Stimulated activated CD4-positive, alpha-beta T cell treated with anti-CD3 and anti-CD28 coated beads, TNF-alpha, amount 100 ng/mL, for 1 hour (primary cell): ENCODE measurements around the gene ABHD8.
A peak's percentile ranks its signal among the peaks of the same experiment; 100 is the strongest.

Source experiments
- DNase-seq, 3 donors: peaks; one replicate each; pipeline ENCODE4 v3.0.0-alpha.2; 2020; ENCODE audit warnings: low read depth in 3 of 3, low spot score in 1 of 3

ABHD8 gene

DNA sequence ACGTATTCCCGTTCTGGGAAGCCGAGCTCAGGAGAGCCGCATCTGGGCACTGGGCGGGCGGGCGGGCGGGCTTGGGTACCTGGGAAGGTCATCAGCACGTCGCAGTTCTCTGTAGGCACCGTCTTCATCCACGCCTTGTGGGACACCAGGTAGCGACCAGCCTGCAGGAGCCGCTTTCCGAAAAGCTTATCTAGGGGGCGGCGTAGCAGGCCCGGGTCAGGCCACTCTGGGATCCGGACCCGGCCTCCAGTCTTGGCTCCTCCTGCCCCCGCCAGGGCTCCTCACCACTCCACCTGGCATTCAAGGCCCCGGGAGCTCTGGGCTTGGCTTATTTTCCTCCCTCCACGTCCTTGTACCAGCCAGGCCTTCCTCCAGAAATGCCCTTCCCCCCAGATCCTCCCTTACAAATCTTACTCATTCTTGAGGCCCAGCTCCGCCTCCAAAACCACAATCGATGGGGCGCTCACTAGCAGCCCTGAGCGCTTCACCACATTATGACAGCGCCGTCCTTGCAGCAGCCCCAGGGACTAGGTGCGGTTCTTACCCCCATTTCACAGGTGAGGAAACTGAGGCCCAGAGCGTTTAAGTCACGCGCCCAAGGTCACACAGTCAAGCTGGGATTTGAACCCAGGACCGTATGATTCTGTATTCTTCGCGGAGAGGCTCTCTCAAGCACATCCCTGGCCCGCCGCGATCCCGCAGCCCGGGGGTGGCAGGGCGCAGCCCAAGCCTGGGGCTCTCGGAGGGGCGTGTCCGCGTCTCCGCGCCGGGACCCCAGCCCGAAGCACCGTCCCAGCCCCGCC, 30.6 kb upstream of the ABHD8 start:
- peak; percentile 43 to 55 (median 54) for DNase-seq

DNA sequence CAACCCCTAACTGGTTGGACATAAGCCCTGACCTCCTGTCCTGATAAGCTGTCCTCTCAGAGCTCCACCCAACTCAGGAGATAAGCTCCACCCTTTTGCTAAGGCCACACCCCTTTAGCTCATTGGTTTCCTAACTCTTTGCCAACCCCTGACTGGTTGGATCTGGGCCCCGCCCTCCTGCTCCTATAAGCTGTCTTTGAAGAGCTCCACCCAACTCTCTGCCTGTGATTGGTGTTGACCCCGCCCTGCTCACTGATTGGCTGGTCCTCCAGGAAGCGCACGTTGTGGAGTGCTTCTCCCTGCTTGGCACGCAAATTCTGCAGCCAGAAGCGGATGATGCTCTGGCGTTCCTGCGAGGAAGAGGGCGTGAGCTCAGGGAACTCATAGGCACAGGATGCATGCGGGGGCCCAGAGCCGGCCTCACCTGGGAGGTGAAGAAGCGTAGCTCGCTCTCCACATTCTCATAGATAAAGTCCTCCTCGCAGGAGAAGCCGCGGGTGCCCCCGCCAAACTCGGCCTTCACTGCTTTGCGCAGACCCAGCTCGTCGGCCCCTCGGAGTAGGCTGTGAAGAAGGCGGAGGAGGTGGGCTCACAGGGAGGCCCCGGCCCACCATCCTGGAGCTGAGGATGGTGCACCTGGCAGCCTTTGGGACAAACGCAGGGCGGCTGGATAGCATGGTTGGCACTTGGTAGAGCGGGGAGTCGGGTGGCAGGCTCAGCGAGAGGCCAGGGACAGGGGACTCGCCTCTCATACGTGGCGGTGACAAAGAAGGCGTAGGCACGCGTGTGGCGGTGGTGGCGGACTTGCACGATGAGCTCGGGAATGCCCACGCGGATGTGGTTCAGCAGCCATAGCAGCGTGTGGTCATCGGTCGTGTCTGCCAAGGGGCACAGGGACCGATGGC, 29.7 kb upstream of the ABHD8 start:
- no peak for DNase-seq

DNA sequence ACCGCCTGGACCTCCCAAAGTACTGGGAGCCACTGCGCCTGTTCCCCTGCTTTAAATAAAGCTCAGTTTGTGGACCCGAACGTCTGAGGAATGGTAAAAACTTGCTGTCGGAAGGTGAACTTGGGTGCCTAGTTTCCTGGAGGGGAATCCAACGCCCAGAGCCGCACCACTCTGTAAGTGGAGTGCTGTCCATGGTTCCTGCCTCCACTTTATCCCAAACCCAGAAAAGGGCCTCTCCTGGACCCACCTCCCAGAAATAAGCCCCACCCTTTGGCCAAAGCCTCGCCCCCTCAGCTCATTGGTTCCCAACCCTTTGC, 29.1 kb upstream of the ABHD8 start:
- DNase-seq = no peak

DNA sequence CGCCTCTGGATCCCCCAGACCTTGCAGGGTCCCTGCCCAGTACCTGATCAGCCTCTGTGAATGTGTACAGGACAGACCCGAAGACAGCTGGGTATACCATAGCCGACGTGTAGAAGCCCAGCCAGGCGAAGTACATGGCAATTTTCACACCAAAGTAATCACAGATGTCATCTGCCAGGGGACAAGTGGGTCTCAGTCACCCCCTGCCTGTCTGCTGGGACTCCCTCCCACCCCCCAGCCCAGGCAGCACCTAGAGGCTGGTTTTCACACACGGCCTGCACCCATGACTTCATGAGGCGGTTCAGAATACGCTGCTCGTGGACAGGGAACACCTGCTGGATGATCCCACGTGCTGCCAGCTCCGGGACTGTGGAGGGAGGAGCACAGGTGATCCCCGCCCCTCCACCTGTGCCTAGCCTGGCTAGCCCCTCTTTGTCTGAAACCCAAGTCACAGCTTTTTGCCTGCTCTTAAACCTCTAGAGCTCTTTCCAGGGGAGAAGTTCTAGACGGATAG, 27.9 kb upstream of the ABHD8 start:
- no peak for DNase-seq

DNA sequence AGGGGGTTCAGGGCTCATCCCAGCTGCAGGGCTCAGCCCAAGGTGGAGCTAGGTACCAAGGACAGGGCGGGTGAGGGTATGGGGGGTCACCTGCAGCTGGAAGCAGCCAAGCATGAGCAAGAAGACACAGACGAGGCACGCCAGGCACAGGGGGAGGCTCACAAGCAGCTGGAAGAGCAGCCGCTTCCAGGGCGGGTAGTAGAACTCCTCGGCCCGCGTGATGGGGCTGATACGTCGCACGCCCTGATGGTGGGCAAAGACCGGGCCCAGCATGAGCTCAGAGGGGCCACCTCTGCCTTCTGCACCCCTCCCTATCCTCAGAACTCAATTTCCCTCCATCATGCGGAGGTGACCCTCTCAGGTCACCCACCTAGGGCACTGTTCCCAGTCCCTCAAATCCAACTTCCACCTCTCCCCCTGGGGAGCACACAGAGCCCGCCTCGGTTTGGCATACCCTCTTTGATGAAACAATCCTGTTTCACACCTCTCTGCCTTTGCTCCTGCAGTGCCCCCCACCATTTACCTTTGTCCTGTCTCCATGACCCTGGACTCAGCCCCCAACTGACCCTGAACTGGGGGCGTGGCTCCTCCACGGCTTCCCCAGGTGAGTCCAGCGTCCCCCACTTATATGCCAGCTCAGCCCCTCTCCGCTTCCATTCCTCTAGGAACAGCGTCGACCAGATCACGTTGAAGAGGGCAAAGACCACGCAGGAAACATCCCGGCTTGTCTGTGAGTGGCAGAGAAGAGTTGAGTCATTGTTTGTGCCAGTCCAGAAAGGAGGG, 27.2 kb upstream of the ABHD8 start:
- DNase-seq = no peak

DNA sequence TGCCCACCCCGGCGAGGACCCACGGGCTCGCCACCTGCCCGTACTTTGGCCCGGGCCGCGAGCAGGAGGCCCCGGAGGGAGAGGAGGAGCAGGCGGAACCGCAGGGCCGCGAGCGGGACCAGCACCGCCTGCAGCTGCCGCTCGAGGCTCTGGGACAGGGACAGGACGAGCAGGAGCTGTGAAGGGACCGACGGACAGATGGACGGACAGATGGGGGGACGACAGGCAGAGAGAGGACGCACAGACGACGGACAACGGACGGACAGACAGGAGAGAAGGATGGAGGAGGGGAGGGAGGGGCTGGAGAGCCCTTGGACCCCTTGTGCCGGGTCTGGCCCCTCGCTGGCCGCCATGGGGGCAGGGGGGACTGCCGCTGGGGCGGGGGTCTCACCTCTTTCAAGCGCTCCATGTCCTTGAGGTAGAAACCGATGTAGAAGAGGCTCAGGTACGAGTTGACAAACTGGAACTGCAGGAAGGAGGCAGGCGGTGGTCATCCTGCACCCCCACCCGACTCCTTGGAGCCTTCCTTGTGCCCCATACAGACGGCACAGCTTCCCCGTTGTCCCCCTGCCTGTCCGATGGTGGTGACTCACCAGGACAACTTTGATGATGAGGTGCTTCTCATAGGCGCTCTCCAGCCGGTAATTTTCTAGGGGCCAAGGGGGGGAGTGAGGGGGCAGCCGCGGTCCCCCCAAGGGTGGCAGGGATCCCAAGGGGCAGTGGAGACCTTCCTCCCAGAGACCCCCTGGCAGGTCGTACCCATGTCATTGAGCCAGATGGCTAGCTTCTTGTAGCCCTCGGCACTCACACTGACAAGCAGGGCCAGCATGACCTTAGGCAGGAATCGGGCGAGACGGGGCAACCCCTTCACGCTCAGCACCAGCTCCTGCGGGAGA, 26.4 kb upstream of the ABHD8 start:
- no peak for DNase-seq

DNA sequence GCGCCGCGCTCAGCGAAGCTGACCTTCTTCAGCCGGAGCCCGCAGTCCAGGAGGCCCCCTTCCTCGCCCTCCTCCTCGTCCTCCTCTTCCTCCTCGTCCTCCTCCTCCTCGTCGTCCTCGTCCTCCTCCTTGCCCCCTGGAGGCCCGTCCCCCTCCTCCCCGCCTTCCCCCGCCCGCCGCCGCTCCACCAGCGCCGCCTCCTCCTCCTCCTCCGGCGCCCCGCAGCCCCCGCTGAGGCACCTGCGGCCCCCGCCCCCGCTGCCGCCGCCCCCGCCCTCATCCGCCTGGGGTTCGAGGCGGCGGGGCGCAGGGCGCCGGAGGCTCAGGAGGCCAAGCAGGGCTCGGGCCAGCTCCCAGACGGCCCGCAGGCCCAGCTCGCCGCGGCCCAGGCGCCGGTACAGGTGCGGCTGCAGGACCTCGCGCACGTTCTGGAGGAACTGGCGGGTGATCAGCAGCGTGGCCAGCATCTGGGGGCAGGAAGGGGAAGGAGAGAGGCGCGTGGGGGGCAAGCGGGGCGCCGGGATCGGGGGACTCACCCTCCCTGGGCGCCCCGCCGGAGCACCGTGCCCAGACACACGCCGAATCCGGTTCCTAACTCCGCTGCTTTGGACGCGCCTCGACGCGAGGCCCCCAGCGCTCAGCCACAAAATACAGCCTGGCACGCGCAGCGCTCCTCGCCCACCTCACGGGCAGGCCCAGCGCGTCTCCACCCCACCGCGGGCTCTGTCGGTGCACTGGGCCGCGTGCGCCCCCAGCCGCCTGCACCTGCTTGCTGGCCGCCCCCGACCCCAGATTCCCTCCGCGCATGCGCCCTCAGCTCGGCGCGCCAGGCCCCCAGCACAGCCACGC, 25.5 kb upstream of the ABHD8 start:
- DNase-seq = no peak

DNA sequence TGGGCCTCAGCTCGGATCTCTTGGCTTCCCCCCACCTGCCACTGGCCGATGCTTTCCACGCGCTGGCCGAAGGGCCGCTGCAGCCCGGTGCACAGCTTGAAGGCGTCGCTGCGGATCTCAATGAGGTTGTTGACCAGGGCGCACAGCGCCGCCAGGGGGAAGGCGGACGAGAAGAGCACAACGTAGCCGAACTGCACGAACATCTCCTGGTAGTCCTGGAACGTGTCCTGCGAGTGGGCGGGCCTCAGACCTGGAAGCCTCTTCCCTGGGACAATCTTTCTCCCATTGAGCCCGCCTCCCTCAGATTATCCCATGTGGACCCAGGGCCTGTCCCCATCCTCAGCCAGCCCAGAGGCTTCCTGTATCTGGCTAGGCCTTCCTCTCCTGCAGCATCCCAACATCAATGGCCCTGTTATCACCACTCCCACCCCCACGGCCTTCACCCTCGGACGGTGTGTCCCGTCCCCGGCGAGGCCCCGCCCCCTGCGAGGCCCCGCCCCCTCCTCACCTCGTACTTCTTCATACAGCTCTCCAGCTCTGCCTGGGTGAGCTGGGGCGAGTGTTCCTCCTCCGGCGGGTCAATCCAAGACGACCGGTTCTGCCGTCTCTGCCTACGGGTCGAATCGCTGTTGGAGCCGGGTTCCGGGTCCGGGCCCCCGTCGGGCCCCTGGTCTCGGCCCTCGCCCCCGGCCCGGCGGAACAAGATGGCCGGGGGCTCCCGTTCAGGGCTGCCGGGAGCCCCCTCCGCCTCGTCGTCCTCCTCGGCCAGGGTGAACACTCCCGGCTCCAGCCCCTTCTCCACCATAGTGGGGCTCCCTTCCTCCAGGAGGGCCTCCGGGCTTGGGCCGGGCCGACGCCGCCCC, 24.7 kb upstream of the ABHD8 start:
- DNase-seq = peak in 1 of 3 donors; percentile 51

DNA sequence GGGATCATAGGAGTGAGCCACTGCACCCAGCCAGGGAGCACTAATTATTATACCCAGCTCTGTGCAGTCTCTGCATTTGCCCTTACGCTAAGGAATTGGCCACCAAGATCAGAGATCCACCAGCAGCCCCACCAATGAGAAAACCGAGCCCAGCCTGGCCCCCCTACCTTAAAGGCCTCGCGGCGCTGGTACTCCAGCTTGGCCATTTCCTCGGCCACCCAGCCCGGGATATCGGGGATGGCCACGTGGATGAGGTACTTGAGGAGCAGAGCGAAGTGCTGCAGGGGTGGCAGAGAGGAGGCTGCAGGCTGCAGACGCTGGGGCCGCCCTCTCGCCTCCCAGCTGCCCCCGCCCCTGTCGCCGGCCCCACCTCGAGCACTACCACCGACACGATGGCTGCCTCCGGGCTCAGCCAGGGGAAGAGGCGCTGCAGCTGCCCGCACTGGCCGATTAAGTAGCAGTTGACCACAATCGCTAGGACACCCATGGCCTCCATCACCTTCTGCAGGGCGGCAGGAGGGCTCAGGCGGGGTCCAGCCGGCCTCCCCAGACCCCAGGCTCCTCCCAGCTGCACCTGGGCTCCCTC, 23.9 kb upstream of the ABHD8 start:
- DNase-seq = no peak

DNA sequence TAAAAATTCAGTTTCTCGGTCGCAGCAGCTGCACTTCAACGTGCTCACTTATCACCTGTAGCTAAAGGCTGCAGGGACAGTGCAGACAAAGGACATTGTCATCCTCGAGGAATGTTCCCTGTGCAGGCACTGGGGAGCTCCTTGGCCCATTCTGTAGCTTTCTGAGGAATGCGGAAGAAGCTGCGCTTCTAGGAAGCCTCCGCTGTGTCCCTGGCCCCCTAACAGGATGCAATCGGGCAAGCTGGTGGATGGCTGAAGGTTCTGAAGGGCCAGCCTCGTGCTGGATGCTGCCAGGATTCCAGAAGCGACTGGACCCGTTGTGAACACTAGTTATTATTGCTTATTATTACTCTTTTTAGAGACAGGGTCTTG, 23.4 kb upstream of the ABHD8 start:
- DNase-seq = no peak

DNA sequence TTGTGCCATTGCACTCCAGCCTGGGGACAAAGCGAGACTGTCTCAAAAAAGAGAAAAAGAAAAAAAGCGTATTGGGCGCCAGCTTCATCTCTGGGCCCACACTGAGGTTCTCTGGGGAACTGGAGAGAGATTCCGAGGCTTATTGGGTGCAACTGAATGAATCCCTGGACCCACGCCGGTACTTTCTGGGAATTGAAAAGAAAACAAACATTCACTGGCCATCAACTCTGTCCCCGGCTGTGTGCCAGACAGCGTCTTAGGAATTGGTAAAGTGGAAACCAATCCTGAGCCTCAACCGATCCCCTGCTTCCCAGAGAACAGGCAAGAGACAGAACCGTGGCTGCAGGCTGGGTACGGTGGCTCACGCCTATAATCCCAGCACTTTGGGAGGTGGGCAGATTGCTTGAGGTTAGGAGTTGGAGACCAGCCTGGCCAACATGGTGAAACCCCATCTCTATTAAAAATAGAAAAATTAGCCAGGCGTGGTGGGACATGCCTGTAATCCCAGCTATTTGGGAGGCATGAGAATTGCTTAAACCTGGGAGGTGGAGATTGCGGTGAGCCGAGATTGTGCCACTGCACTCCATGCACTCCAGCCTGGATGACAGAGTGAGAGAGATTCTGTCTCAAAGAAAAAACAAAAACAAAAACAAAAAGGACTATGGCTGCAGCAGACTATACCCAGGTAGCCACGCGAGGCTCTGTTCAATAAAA, 22.8 kb upstream of the ABHD8 start:
- DNase-seq = no peak

DNA sequence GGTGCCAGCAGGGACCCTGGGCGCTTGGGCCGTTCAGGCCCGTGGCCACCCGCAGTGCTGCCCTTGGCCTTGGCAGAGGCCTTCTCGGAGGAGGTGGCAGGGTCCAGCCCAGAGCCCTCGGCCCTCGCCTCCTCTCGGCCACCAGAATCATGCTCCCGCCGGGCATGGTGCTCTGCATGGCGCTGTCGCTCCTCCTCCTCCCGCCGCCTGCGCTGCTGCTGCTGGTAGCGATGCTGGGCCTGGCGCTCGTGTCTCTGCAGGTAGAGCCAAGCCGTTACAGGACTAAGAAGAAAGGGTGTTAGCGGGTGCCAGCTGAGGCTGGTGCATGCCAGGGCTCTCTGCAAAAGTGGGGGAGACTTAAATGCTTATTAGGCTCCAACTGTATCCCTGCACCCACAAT, 21.9 kb upstream of the ABHD8 start:
- no peak for DNase-seq

DNA sequence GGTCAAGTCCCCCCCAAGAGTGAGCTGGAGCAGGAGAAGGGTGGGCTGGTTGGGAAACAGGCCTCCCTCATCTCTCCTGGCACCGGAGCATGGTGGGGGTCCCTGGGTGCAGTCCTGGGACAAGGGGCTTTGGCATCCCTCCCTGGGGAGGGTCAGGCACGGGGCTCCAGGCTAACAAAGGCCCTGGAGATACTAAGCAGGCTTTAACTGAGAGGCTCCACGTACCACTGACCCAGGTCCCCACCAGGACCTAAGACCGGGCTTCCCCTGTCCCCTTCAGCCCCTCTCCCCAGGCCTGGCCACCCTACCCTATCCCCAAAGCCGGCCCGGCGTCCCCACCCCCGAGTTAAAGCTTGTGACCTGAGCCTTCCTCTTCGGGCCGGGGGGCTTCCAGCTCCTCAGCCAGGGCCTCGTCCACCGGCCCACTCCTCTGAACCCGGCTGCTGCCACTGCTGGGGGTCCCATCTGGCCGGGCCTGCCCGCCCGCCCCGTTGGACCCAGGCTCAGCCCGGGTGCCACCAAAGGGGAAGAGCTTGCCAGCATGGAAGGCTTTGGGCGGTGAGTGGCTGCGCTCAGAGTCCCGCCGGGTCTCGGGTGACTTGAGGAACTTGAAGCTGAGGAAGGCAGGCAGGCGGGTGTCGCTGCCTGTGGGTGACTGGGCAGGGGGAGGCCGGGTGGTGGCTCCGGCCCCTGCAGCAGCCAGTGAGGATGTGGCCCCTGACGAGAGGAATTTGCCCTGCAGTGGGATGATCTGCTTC, 21.3 kb upstream of the ABHD8 start:
- no peak for DNase-seq

DNA sequence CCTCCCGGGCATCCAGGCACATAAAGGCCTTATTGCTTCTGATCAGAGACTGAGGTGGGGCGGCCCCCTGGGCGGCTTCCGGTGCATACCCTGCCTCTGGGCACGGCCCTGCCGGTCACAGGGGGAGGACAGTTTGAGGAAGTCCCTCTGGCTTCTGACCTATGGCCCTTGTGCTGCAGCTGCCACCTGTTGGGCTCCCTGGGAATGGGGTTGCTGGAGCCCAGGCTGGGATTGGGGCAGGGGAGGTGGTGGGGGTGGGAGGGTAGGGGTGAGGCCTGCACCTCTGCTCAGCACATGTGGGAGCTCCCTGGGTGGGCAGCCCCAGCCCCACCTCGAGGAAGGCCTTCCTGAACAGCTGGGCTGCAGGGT, 20.7 kb upstream of the ABHD8 start:
- no peak for DNase-seq

DNA sequence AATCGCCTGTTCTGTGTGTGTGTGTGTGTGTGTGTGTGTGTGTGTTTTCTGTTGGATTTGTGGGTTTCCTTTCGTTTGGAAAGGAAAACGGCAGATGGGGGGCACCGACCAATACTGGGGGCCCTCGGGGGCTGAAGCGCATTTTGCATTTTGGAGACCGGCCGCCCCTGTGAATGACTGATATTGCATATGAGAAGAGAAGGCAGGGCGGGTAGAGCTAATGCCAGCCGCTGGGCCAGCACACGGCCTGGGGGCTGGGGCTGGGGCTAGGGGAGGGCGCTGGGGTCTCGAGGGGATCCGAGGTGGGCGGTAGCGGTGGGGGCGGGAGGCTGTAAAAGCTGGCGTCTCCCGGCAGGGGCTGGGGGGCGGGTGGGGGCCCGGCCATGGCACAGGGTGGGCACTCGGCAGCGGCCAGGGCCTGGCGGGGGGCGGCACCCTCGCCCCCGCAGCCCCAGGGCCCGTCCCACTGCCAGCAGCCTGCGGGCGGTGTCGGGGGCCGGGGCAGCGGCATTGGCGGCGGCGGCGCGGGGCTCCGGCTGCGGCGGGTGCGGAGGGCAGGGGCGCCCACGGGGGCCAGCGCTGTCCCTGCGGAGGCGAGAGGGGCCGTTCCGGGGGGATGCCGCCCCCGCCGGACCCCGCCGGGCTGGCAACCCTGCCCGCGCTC, 20.2 kb upstream of the ABHD8 start:
- DNase-seq = no peak

DNA sequence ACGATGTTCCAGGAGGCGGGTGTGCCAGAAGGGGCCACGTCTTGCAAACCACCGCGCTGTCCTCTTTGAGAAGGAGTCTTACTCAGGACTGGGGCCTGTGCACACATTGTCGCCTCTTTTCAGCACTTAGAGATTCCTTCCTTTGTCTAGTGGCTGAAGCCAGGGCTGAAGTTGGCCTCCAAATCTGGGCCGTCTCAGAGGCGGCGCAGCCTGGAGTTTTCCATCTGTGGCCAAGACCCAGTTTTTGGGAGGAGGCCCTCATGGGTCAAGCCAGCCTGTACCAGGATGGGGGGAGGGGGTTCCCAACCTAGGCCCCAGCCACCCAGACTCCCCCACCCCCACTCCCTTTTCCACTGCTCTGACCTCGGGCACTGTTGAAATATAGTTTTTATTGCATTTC, 19.6 kb upstream of the ABHD8 start:
- DNase-seq = no peak
